HepG2 (cell line): Measurements from ENCODE around the gene WNK4. TPM values are rescaled to one million over a fixed set of nuclear protein-coding genes. Genes with fewer than 3 reads are reported as not detected.

Source experiments
- ATAC-seq: fragments of 200-7000 bp; cut with Tn5 transposase; 3 replicates; pipeline ENCODE4 v1.9.1; 2020; ENCODE audit warnings: mild to moderate bottlenecking, moderate library complexity
- BruUV-seq: library from RNA; stranded (reverse); fragments of 400-500 nt; replicated peaks from 2 replicates; lab custom pipeline; 2021; lab: Mats Ljungman, UMichigan
- CTCF ChIA-PET: fragments of 300-600 bp; formaldehyde crosslinking; extraction: SDS; loops from one replicate; lab custom pipeline; 2021; ENCODE audit warnings: low total read pairs, inconsistent platforms, low intra/inter-chr PET ratio; lab: Yijun Ruan, JAX
- POLR2A ChIA-PET: fragments of 350-600 bp; sonication (Branson Sonifier 250); formaldehyde crosslinking; loops from one replicate; lab custom pipeline; 2020; ENCODE audit warnings: antibody characterized with exemption, inconsistent platforms; lab: Yijun Ruan, JAX
- DNase-seq: peaks from one replicate; pipeline ENCODE4 v3.0.0-alpha.2; 2015; ENCODE audit warnings: low spot score
- FAIRE-seq: peaks from 3 replicates; lab custom pipeline; 2011; peaks lifted over from hg19 to GRCh38; lab: Jason Lieb, UNC
- H2AFZ ChIP-seq: one replicate; pipeline ENCODE4 v1.6.1; 2011; ENCODE audit warnings: low read length, inconsistent platforms
- H3K27ac ChIP-seq: fragments of 300-600 bp; 3 replicates; pipeline ENCODE4 v1.8.0; 2011; ENCODE audit warnings: mixed run types, mild to moderate bottlenecking, mixed read lengths, low read length, inconsistent platforms; ENCODE audit not compliant: insufficient read depth; ENCODE audit errors: extremely low read length
- H3K27me3 ChIP-seq, 2 experiments: fragments of 200-600 bp in 1 of 2; 2 replicates in 1 of 2; 3 replicates in 1 of 2; pipeline versions ENCODE4 v1.6.0 to v1.8.0; 2011; ENCODE audit warnings: low read length in 2 of 2, mild to moderate bottlenecking in 2 of 2, moderate library complexity in 2 of 2, inconsistent platforms in 1 of 2; ENCODE audit not compliant: insufficient read depth in 2 of 2, control insufficient read depth in 1 of 2
- H3K36me3 ChIP-seq, 2 experiments: fragments of 200-600 bp in 1 of 2; replicated peaks in 1 of 2; 2 replicates in 1 of 2; 3 replicates in 1 of 2; pipeline versions ENCODE4 v1.5.1 to v1.8.0; 2011; ENCODE audit warnings: low read length in 2 of 2, inconsistent platforms in 1 of 2; ENCODE audit not compliant: insufficient read depth in 2 of 2, control insufficient read depth in 1 of 2
- H3K4me1 ChIP-seq: 2 replicates; pipeline ENCODE4 v1.5.1; 2012; ENCODE audit warnings: low read length, inconsistent platforms; ENCODE audit not compliant: insufficient read depth
- H3K4me2 ChIP-seq: 2 replicates; pipeline ENCODE4 v1.6.0; 2011; ENCODE audit warnings: low read depth, low read length, inconsistent platforms
- H3K4me3 ChIP-seq, 3 experiments: fragments of 200-600 bp in 1 of 3; sonication (generic), shearing (Covaris generic) in 1 of 3; replicated peaks in 1 of 3; 2 replicates each; pipeline ENCODE4 v1.5.1; 2011 to 2016; ENCODE audit warnings: low read length in 3 of 3, inconsistent platforms in 2 of 3, low read depth in 2 of 3, mild to moderate bottlenecking in 2 of 3, control low read depth in 1 of 3, mixed read lengths in 1 of 3; ENCODE audit not compliant: insufficient read depth in 1 of 3
- H3K79me2 ChIP-seq: one replicate; pipeline ENCODE4 v1.6.1; 2011; ENCODE audit warnings: low read length, inconsistent platforms; ENCODE audit not compliant: insufficient read depth
- H3K9ac ChIP-seq: 2 replicates; pipeline ENCODE4 v1.6.0; 2011; ENCODE audit warnings: mild to moderate bottlenecking, low read depth, low read length, inconsistent platforms; ENCODE audit not compliant: insufficient read depth
- H3K9me3 ChIP-seq: 2 replicates; pipeline ENCODE4 v1.5.1; 2012; ENCODE audit warnings: mild to moderate bottlenecking, low read length
- H4K20me1 ChIP-seq: 2 replicates; pipeline ENCODE4 v1.6.0; 2011; ENCODE audit warnings: inconsistent platforms, mild to moderate bottlenecking, low read length, moderate library complexity; ENCODE audit not compliant: insufficient read depth
- CCDC6 ChIP-seq: sonication (generic); formaldehyde crosslinking; IDR thresholded peaks from 2 replicates; pipeline ENCODE4 v1.8.1; 2022; ENCODE audit warnings: mild to moderate bottlenecking, missing genetic modification reagents, moderate library complexity
- FOXJ3 ChIP-seq: sonication (generic); formaldehyde crosslinking; IDR thresholded peaks from 2 replicates; pipeline ENCODE4 v1.4.0; 2020; ENCODE audit warnings: missing genetic modification reagents, mild to moderate bottlenecking, borderline replicate concordance
- KDM4B ChIP-seq: sonication (generic); formaldehyde crosslinking; IDR thresholded peaks from 2 replicates; pipeline ENCODE4 v1.4.0; 2020; ENCODE audit warnings: missing genetic modification reagents
- KDM5B ChIP-seq: sonication (generic); formaldehyde crosslinking; IDR thresholded peaks from 2 replicates; pipeline ENCODE4 v1.4.0; 2020; ENCODE audit warnings: missing genetic modification reagents, mild to moderate bottlenecking, borderline replicate concordance
- MNT ChIP-seq: fragments of 450-650 bp; IDR thresholded peaks from 2 replicates; pipeline ENCODE4 v1.6.1; 2016
- PHF8 ChIP-seq: sonication (generic); formaldehyde crosslinking; IDR thresholded peaks from 2 replicates; pipeline ENCODE4 v1.5.0; 2020; ENCODE audit warnings: missing genetic modification reagents
- RFXAP ChIP-seq: sonication (generic); formaldehyde crosslinking; IDR thresholded peaks from 2 replicates; pipeline ENCODE4 v1.4.0; 2020; ENCODE audit warnings: missing genetic modification reagents, borderline replicate concordance
- TMF1 ChIP-seq: sonication (generic); formaldehyde crosslinking; IDR thresholded peaks from 2 replicates; pipeline ENCODE4 v1.8.1; 2022; ENCODE audit warnings: low read depth, missing genetic modification reagents
- ZBTB10 ChIP-seq: sonication (generic); formaldehyde crosslinking; IDR thresholded peaks from 2 replicates; pipeline ENCODE4 v1.4.0; 2020; ENCODE audit warnings: missing genetic modification reagents, borderline replicate concordance
- ZFP36L2 ChIP-seq: sonication (generic); formaldehyde crosslinking; IDR thresholded peaks from 2 replicates; pipeline ENCODE4 v1.4.0; 2020; ENCODE audit warnings: missing genetic modification reagents
- ZMAT3 ChIP-seq: sonication (generic); formaldehyde crosslinking; conservative IDR thresholded peaks from 2 replicates; pipeline ENCODE4 v1.7.0; 2021; ENCODE audit warnings: missing genetic modification reagents
- ZSCAN31 ChIP-seq: sonication (generic); formaldehyde crosslinking; IDR thresholded peaks from 2 replicates; pipeline ENCODE4 v1.5.0; 2020; ENCODE audit warnings: low read depth, mild to moderate bottlenecking, missing genetic modification reagents
- WGBS: methylation state at CpG from one replicate; pipeline ENCODE4 v1.1.6; 2017; ENCODE audit warnings: low lambda C conversion rate; 5-methylcytosine and 5-hydroxymethylcytosine counted together
- in situ Hi-C: cut with HindIII; loops from 2 replicates; pipeline ENCODE4 v1.10.0; 2017; ENCODE audit warnings: low pct_unique_long_range_greater_than_20kb; ENCODE audit not compliant: extremely low pct_ligation_motif_present
- intact Hi-C: fragments of 100-400 bp; cut with micrococcal nuclease; formaldehyde crosslinking; loops from one replicate; pipeline ENCODE4 v1.10.0; 2022; ENCODE audit not compliant: unreplicated experiment
- polyA plus RNA-seq, 8 experiments: library from polyadenylated mRNA; depleted of rRNA in 3 of 8; stranded (reverse) in 7 of 8; unstranded in 1 of 8; fragments of >200 nt; fragmentation: Illumina TruSeq in 4 of 8; extraction: Trizol in 4 of 8; gene quantifications; 2 replicates each; pipeline versions ENCODE4 v1.2.1 to v1.2.3, GENCODE V29; 2011 to 2016; ENCODE audit warnings: low read depth in 4 of 8, missing spikeins in 1 of 8, mixed read lengths in 1 of 8; ENCODE audit not compliant: insufficient read depth in 1 of 8
- total RNA-seq, 5 experiments: library from RNA; depleted of rRNA; stranded (reverse); fragments of >200 nt; fragmentation: Illumina TruSeq; extraction: Trizol; gene quantifications; 2 replicates each; pipeline ENCODE4 v1.2.3, GENCODE V29; 2016; ENCODE audit warnings: low read depth in 1 of 5
- TF ChIP-seq, protein P1 (sequence below): sonication (generic); formaldehyde crosslinking; IDR thresholded peaks from 2 replicates; pipeline ENCODE4 v1.4.0; 2020; ENCODE audit warnings: missing genetic modification reagents
- TF ChIP-seq, protein P2 (sequence below): sonication (generic); formaldehyde crosslinking; conservative IDR thresholded peaks from 2 replicates; pipeline ENCODE4 v1.4.0; 2020; ENCODE audit warnings: missing genetic modification reagents

WNK4 gene
- total and polyA plus RNA-seq, 2 of the 13 experiments (the other 11 are each of a cell fraction or from before 2014, with no cell fraction given), result 2.7 to 13.7 TPM

DNA sequence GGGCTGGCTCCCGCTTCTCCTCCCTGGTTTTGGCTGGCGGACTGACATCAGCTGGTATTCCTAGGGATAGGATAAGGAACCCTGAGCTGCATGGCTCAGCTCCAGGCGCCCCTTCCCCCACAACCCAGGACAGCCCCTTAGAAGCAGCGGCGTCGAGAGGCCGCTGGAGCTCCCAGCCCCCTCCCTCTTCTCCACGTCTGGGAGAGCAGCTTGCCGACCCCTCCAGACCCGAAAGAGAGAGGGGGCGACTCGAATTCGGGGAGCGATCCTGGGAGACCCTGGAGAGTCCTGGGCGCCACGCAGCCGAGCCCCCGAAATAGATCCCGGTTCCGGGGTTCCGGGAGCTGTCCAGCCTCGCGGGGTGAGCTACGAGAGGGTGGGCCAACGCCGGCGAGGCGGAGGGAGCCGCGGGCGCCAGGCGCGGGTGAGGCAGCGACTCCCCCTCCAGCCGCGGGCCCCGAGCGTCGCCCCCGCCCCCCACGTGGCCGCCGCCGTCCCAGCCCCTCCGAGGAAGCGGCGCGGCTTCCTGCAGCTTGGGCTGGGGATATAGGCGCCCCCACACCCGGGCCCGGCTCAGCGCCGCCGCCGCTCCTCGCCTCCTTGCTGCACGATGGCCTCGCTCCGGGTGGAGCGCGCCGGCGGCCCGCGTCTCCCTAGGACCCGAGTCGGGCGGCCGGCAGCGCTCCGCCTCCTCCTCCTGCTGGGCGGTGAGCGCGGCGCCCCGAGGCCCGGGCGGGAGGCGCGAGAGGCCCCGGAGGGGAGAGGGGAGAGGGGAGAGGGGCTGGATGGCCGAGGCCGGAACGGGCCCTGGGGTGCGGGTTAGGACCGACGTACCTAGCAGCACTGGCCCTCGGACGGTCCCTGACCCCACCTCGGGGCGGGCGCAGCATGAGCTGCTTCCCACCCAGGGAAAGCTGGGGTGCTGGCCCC, 19.5 kb upstream of the WNK4 start, which contains the start of gene RAMP2:
TSS of gene RAMP2 (plus strand) at position 576 of the 930 bp plus-strand sequence. CDS start at position 611, 35 bp downstream.
- no peaks in the 10 kb centered on the region for H3K9me3 ChIP-seq
- peaks cover 53% of the 10 kb centered on the region for H3K4me1 ChIP-seq
- no peaks in the 10 kb centered on the region for H3K36me3 ChIP-seq
- peaks cover 0 to 12% of the 10 kb centered on the region in 2 experiments; a peak in 2 of 5 replicates for H3K27me3 ChIP-seq
- no TSS peak for BruUV-seq
- DNase-seq, result no peak
- in situ Hi-C loops, result loop anchor here (5.0 kb wide), 1 partner anchor 39 kb away; no protein-coding TSS in a partner anchor
- no peaks in the 10 kb centered on the region for H3K79me2 ChIP-seq
- no peak within 1 kb of the TSS for H3K27ac ChIP-seq
- intact Hi-C loops, result loop anchor here (5.0 kb wide), 1 partner anchor 184 kb away; the partner anchor contains the start of gene PSMC3IP
- peak within 1 kb of the TSS; percentile 64 for H3K9ac ChIP-seq
- H3K4me2 ChIP-seq, result peak within 1 kb of the TSS; percentile 90
- no peak for FAIRE-seq
- WGBS, result 2% methylated on average over 56 of the region's 92 CpGs
- peak; percentile 58 for ATAC-seq
- ChIA-PET POLR2A (interaction anchor here (0.7 to 5.6 kb wide), 13 partner anchors 9 to 237 kb away, joined by 3 to 63 read pairs (median 4); partner anchors contain the start of genes BECN1, COA3, EZH1 and RETREG3), CTCF (interaction anchor here (0.6 to 0.9 kb wide), 2 partner anchors 40 to 165 kb away, joined by 3 to 4 read pairs; no protein-coding TSS in a partner anchor)
- peak within 1 kb of the TSS; percentile 53 to 75 (median 59) for H3K4me3 ChIP-seq
- no peaks in the 10 kb centered on the region for H4K20me1 ChIP-seq
- H2AFZ ChIP-seq, result peak within 1 kb of the TSS; percentile 18
- peak; percentile 58; the same call in 1 of the 2 replicates for TF ChIP-seq ZBTB10 (CRISPR knock-in tag)
- TF ChIP-seq, protein P1, sequence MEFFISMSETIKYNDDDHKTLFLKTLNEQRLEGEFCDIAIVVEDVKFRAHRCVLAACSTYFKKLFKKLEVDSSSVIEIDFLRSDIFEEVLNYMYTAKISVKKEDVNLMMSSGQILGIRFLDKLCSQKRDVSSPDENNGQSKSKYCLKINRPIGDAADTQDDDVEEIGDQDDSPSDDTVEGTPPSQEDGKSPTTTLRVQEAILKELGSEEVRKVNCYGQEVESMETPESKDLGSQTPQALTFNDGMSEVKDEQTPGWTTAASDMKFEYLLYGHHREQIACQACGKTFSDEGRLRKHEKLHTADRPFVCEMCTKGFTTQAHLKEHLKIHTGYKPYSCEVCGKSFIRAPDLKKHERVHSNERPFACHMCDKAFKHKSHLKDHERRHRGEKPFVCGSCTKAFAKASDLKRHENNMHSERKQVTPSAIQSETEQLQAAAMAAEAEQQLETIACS, result no peak
- no peak for TF ChIP-seq FOXJ3 (CRISPR knock-in tag)
- TF ChIP-seq TMF1 (CRISPR knock-in tag), result peak; percentile 36; the same call in 1 of the 2 replicates
- peak; percentile 47; the same call in 1 of the 2 replicates for TF ChIP-seq ZSCAN31 (CRISPR knock-in tag)
- TF ChIP-seq MNT, result no peak
- peak; percentile 30; the same call in 1 of the 2 replicates for TF ChIP-seq PHF8 (CRISPR knock-in tag)
- TF ChIP-seq RFXAP (CRISPR knock-in tag), result no peak
- TF ChIP-seq CCDC6 (CRISPR knock-in tag), result peak; percentile 69; the same call in 1 of the 2 replicates
- TF ChIP-seq KDM4B (CRISPR knock-in tag), result no peak
- TF ChIP-seq ZFP36L2 (CRISPR knock-in tag), result no peak
- 0 out of 2 replicates have a peak, but pooled peaks have one; percentile 31 for TF ChIP-seq ZMAT3 (CRISPR knock-in tag)
- TF ChIP-seq, protein P2, sequence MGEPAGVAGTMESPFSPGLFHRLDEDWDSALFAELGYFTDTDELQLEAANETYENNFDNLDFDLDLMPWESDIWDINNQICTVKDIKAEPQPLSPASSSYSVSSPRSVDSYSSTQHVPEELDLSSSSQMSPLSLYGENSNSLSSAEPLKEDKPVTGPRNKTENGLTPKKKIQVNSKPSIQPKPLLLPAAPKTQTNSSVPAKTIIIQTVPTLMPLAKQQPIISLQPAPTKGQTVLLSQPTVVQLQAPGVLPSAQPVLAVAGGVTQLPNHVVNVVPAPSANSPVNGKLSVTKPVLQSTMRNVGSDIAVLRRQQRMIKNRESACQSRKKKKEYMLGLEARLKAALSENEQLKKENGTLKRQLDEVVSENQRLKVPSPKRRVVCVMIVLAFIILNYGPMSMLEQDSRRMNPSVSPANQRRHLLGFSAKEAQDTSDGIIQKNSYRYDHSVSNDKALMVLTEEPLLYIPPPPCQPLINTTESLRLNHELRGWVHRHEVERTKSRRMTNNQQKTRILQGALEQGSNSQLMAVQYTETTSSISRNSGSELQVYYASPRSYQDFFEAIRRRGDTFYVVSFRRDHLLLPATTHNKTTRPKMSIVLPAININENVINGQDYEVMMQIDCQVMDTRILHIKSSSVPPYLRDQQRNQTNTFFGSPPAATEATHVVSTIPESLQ, result no peak
- 0 out of 2 replicates have a peak, but pooled peaks have one; percentile 41 for TF ChIP-seq KDM5B
